Liver (tissue), 9 donors: Measurements from ENCODE around the gene USH2A. TPM values are rescaled to one million over a fixed set of nuclear protein-coding genes. Genes with fewer than 3 reads are reported as not detected.

ENCODE experiments used
- DNase-seq: peaks from one replicate; pipeline ENCODE4 v3.0.0-alpha.2; 2017; ENCODE audit warnings: low spot score
- H3K27ac ChIP-seq, 2 donors: one replicate each; pipeline ENCODE4 v1.7.0; 2013; ENCODE audit warnings: inconsistent platforms in 2 of 2, low read length in 2 of 2, control low read depth in 1 of 2, low read depth in 1 of 2, mild to moderate bottlenecking in 1 of 2
- H3K27me3 ChIP-seq, 4 donors: one replicate each; pipeline versions ENCODE4 v1.6.1 to v1.7.0; 2013; ENCODE audit warnings: low read length in 3 of 4, inconsistent platforms in 1 of 4, mild to moderate bottlenecking in 1 of 4, moderate library complexity in 1 of 4; ENCODE audit not compliant: control insufficient read depth in 4 of 4, insufficient read depth in 4 of 4
- H3K36me3 ChIP-seq, 4 donors: one replicate each; pipeline versions ENCODE4 v1.6.1 to v1.7.0; 2013; ENCODE audit warnings: low read length in 3 of 4, mild to moderate bottlenecking in 3 of 4, low read depth in 1 of 4, moderate library complexity in 1 of 4; ENCODE audit not compliant: control insufficient read depth in 4 of 4, insufficient read depth in 3 of 4
- H3K4me1 ChIP-seq, 4 donors: one replicate each; pipeline versions ENCODE4 v1.6.1 to v1.7.0; 2013; ENCODE audit warnings: low read length in 3 of 4, mild to moderate bottlenecking in 3 of 4, moderate library complexity in 1 of 4; ENCODE audit not compliant: control insufficient read depth in 4 of 4, insufficient read depth in 4 of 4
- H3K4me3 ChIP-seq, 3 donors: one replicate each; pipeline versions ENCODE4 v1.6.1 to v1.7.0; 2013; ENCODE audit warnings: low read length in 3 of 3, control low read depth in 1 of 3, low read depth in 1 of 3, mild to moderate bottlenecking in 1 of 3
- H3K9ac ChIP-seq, 2 donors: one replicate each; pipeline ENCODE4 v1.7.0; 2013; ENCODE audit warnings: low read length in 2 of 2, mild to moderate bottlenecking in 2 of 2, moderate library complexity in 2 of 2, control low read depth in 1 of 2, low read depth in 1 of 2
- H3K9me3 ChIP-seq, 4 donors: one replicate each; pipeline versions ENCODE4 v1.6.1 to v1.7.0; 2013; ENCODE audit warnings: low read length in 3 of 4; ENCODE audit not compliant: control insufficient read depth in 4 of 4
- ATF3 ChIP-seq: IDR thresholded peaks from 2 replicates; pipeline ENCODE4 v1.6.1; 2016; ENCODE audit warnings: antibody characterized with exemption
- CTCF ChIP-seq: fragments of 150-350 bp; IDR thresholded peaks from 2 replicates; pipeline ENCODE4 v1.5.1; 2017; ENCODE audit warnings: improper control_type of control experiment, low read depth, low read length; ENCODE audit not compliant: missing input control
- EGR1 ChIP-seq, 2 donors: IDR thresholded peaks; 2 replicates each; pipeline ENCODE4 v1.6.1; 2016 to 2018; ENCODE audit warnings: antibody characterized with exemption in 2 of 2, low read depth in 2 of 2
- FOXA1 ChIP-seq: IDR thresholded peaks from 2 replicates; pipeline ENCODE4 v1.6.1; 2016; ENCODE audit warnings: antibody characterized with exemption
- GABPA ChIP-seq, 2 donors: IDR thresholded peaks in 1 of 2; conservative IDR thresholded peaks in 1 of 2; 2 replicates each; pipeline ENCODE4 v1.6.1; 2016; ENCODE audit warnings: antibody characterized with exemption in 2 of 2, mild to moderate bottlenecking in 1 of 2, moderate library complexity in 1 of 2
- HNF4A ChIP-seq, 2 donors: conservative IDR thresholded peaks; 2 replicates each; pipeline ENCODE4 v1.6.1; 2016; ENCODE audit warnings: antibody characterized with exemption in 2 of 2, mild to moderate bottlenecking in 2 of 2
- HNF4G ChIP-seq: IDR thresholded peaks from 2 replicates; pipeline ENCODE4 v1.6.1; 2016; ENCODE audit warnings: antibody characterized with exemption
- JUND ChIP-seq, 2 donors: IDR thresholded peaks; 2 replicates each; pipeline ENCODE4 v1.6.1; 2016; ENCODE audit warnings: antibody characterized with exemption in 2 of 2
- MAX ChIP-seq: IDR thresholded peaks from 2 replicates; pipeline ENCODE4 v1.6.1; 2016; ENCODE audit warnings: antibody characterized with exemption
- NR2F2 ChIP-seq: IDR thresholded peaks from 2 replicates; pipeline ENCODE4 v1.6.1; 2016; ENCODE audit warnings: antibody characterized with exemption
- RAD21 ChIP-seq, 2 donors: IDR thresholded peaks; 2 replicates each; pipeline ENCODE4 v1.6.1; 2016; ENCODE audit warnings: antibody characterized with exemption in 2 of 2, mild to moderate bottlenecking in 2 of 2
- RXRA ChIP-seq, 2 donors: IDR thresholded peaks; 2 replicates each; pipeline ENCODE4 v1.6.1; 2017 to 2018; ENCODE audit warnings: antibody characterized with exemption in 2 of 2, mild to moderate bottlenecking in 1 of 2
- TAF1 ChIP-seq: conservative IDR thresholded peaks from 2 replicates; pipeline ENCODE4 v1.6.1; 2016; ENCODE audit warnings: antibody characterized with exemption, mild to moderate bottlenecking
- YY1 ChIP-seq: IDR thresholded peaks from 2 replicates; pipeline ENCODE4 v1.6.1; 2016; ENCODE audit warnings: antibody characterized with exemption, mild to moderate bottlenecking
- WGBS: extraction: QIAGEN DNeasy Blood & Tissue Kit; methylation state at CpG from one replicate; pipeline ENCODE4 v1.1.7; 2013; 5-methylcytosine and 5-hydroxymethylcytosine counted together
- polyA plus RNA-seq, 2 donors: library from polyadenylated mRNA; stranded (reverse) in 1 of 2; unstranded in 1 of 2; fragments of 200-250 nt in 1 of 2; fragments of >200 nt in 1 of 2; fragmentation: Nextera tagmentation in 1 of 2; extraction: Ambion mirVana in 1 of 2; gene quantifications; one replicate each; pipeline versions ENCODE4 v1.2.1 to v1.2.3, GENCODE V29; 2013 to 2015
- total RNA-seq, 2 donors: library from RNA; depleted of rRNA; stranded (reverse); fragments of >200 nt; gene quantifications; one replicate each; pipeline ENCODE4 v1.2.3, GENCODE V29; 2014
- TF ChIP-seq, protein P1 (sequence below): IDR thresholded peaks from 2 replicates; pipeline ENCODE4 v1.6.1; 2016; ENCODE audit warnings: antibody characterized with exemption, mild to moderate bottlenecking
- TF ChIP-seq, protein P2 (sequence below): IDR thresholded peaks from 2 replicates; pipeline ENCODE4 v1.6.1; 2016; ENCODE audit warnings: antibody characterized with exemption
- donor health status: healthy.
- donor health status: healthy.
- donor health status: healthy.
- donor health status: healthy.
- donor health status: healthy.

USH2A gene
- total and polyA plus RNA-seq, 4 donors = 0.14 to 1.0 (median 0.31) TPM

DNA sequence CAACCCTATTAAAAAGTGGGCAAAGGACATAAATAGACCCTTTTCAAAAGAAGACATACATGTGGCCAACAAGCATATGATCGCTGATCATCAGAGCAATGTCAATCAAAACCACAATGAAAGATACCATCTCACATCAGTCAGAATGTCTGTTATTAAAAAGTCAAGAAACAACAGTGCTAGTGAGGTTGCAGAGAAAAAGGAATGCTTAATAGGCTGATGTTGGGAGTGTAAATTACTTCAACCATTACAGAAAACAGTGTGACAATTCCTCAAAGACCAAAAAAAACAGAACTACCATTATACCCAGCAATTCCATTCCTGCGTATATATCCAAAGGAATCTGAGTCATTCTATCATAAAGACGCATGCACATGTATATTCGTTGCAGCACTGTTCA is 13.2 kb downstream of the USH2A start:
- Histone ChIP-seq H3K36me3 (no peaks in the 10 kb centered on the region), H3K4me1 (no peaks in the 10 kb centered on the region), H3K4me3 (no peak overlapping the region), H3K27ac (no peak overlapping the region), H3K9me3 (no peaks in the 10 kb centered on the region), H3K27me3 (no peaks in the 10 kb centered on the region), H3K9ac (no peak overlapping the region)
- TF ChIP-seq HNF4G (no peak), ATF3 (no peak), GABPA (IDR thresholded peaks at IDR 0.05 in 1 of 2, conservative IDR thresholded peaks at IDR 0.05 in 1 of 2) (no peak), YY1 (no peak), MAX (no peak), NR2F2 (no peak), RAD21 (IDR thresholded peaks at IDR 0.05) (no peak), RXRA (IDR thresholded peaks at IDR 0.05) (no peak), EGR1 (IDR thresholded peaks at IDR 0.05; ENCODE audit: low read depth in 2 of 2) (no peak), HNF4A (conservative IDR thresholded peaks at IDR 0.05) (no peak), JUND (IDR thresholded peaks at IDR 0.05) (no peak), TAF1 (no peak), FOXA1 (no peak), CTCF (no peak)
- TF ChIP-seq, protein P1, sequence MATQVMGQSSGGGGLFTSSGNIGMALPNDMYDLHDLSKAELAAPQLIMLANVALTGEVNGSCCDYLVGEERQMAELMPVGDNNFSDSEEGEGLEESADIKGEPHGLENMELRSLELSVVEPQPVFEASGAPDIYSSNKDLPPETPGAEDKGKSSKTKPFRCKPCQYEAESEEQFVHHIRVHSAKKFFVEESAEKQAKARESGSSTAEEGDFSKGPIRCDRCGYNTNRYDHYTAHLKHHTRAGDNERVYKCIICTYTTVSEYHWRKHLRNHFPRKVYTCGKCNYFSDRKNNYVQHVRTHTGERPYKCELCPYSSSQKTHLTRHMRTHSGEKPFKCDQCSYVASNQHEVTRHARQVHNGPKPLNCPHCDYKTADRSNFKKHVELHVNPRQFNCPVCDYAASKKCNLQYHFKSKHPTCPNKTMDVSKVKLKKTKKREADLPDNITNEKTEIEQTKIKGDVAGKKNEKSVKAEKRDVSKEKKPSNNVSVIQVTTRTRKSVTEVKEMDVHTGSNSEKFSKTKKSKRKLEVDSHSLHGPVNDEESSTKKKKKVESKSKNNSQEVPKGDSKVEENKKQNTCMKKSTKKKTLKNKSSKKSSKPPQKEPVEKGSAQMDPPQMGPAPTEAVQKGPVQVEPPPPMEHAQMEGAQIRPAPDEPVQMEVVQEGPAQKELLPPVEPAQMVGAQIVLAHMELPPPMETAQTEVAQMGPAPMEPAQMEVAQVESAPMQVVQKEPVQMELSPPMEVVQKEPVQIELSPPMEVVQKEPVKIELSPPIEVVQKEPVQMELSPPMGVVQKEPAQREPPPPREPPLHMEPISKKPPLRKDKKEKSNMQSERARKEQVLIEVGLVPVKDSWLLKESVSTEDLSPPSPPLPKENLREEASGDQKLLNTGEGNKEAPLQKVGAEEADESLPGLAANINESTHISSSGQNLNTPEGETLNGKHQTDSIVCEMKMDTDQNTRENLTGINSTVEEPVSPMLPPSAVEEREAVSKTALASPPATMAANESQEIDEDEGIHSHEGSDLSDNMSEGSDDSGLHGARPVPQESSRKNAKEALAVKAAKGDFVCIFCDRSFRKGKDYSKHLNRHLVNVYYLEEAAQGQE = no peak
- TF ChIP-seq, protein P2, sequence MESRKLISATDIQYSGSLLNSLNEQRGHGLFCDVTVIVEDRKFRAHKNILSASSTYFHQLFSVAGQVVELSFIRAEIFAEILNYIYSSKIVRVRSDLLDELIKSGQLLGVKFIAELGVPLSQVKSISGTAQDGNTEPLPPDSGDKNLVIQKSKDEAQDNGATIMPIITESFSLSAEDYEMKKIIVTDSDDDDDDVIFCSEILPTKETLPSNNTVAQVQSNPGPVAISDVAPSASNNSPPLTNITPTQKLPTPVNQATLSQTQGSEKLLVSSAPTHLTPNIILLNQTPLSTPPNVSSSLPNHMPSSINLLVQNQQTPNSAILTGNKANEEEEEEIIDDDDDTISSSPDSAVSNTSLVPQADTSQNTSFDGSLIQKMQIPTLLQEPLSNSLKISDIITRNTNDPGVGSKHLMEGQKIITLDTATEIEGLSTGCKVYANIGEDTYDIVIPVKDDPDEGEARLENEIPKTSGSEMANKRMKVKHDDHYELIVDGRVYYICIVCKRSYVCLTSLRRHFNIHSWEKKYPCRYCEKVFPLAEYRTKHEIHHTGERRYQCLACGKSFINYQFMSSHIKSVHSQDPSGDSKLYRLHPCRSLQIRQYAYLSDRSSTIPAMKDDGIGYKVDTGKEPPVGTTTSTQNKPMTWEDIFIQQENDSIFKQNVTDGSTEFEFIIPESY = no peak
- WGBS = 93% methylated on average over 4 of the region's 4 CpGs
- DNase-seq = no peak

GRCh38 chr1:216390956-216391355 is 32.3 kb downstream of the USH2A start:
- no peak overlapping the region for H3K4me3 ChIP-seq
- no peaks in the 10 kb centered on the region for H3K27me3 ChIP-seq
- no peaks in the 10 kb centered on the region for H3K4me1 ChIP-seq
- no peaks in the 10 kb centered on the region for H3K9me3 ChIP-seq
- H3K27ac ChIP-seq = no peak overlapping the region
- no peak for DNase-seq
- 86% methylated on average over 3 of the region's 3 CpGs for WGBS
- no peaks in the 10 kb centered on the region for H3K36me3 ChIP-seq
- no peak overlapping the region for H3K9ac ChIP-seq
- TF ChIP-seq ATF3 = no peak
- TF ChIP-seq RXRA (IDR thresholded peaks at IDR 0.05) = no peak
- no peak for TF ChIP-seq HNF4G
- no peak for TF ChIP-seq RAD21 (IDR thresholded peaks at IDR 0.05)
- TF ChIP-seq MAX = no peak
- TF ChIP-seq, protein P1 = no peak
- TF ChIP-seq, protein P2 = no peak
